CD4-positive, alpha-beta T cell treated with Interleukin-6 at 100 ng/mL for 8 hours (primary cell): ENCODE results near the gene TMEM184B.

Experiments
- DNase-seq: peaks from one replicate; pipeline ENCODE4 v3.0.0-alpha.2; 2020; ENCODE audit warnings: mixed read lengths, low spot score

Gene TMEM184B

GRCh38 chr22:38205261-38206128 is 67.3 kb downstream of the TMEM184B start:
- DNase-seq: no peak

- no peak for DNase-seq
Measured at GRCh38 chr22:38204784-38205183, 68.0 kb downstream of the TMEM184B start.

DNA sequence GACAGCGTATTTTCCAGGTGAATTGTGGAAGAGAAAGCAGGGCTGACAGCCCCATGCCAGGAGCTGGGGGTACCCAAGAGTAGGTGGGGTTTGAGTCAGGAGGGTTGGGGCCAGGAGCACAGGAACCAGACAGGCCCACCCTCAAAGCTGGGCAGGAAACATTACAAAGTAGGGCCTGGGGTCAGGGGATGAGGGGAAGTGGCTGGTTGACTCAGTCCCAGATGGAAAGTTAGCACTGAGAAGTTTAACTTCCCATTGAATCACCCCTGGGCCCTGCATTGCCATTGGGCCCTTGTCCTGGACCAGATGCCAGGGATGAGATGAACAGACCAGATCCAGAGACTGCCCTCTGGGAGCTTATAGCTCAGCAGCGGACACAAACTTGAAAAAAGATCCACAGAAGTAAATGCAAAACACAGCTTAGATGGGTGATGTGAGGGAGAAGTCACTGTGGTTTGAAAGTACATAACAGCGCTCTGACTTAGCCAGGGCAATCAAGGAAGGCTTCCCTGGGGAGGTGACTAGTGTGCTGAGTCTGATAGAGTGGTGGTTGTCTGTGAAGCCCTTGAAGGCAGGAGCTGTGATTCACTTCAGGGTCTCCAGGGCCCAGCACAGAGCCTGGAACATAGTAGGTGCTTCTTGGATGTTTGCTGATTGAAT is 68.8 kb downstream of the TMEM184B start:
- DNase-seq: no peak

GRCh38 chr22:38203090-38203810 is 69.6 kb downstream of the TMEM184B start:
- DNase-seq: peak; percentile 34

DNA sequence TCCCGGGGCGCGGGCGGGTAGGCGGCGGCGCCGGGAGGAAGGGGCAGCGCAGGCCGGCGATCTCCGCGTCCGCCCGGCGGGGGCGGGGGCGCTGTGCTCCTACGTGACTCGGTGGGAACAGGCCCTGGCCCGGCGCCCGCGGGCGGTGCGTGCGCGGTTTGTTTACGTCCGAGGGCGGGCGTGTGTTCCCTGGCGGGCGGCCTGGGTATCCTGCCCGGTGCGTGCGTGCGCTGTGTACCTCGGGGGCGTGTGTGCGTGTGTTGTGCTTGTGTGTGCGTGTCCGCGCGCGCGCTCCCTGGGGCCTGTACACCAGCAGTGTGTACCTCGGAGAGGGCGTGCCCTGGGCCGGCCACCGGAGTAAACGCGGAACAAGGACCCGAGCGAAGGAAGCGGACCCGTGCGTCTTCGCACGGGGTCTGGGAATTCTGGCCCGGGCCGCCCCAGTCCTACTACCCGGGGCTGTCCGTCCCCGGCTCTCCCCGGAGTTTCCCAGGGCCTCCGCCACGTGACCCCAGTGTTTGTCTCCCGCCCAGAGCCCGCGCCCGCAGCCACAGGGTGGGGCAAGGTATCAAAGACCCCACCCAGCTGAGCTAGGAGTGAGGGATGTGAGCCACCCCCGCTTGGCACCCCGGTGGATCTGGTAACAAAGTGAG is 70.2 kb downstream of the TMEM184B start:
- DNase-seq: peak; percentile 37

DNA sequence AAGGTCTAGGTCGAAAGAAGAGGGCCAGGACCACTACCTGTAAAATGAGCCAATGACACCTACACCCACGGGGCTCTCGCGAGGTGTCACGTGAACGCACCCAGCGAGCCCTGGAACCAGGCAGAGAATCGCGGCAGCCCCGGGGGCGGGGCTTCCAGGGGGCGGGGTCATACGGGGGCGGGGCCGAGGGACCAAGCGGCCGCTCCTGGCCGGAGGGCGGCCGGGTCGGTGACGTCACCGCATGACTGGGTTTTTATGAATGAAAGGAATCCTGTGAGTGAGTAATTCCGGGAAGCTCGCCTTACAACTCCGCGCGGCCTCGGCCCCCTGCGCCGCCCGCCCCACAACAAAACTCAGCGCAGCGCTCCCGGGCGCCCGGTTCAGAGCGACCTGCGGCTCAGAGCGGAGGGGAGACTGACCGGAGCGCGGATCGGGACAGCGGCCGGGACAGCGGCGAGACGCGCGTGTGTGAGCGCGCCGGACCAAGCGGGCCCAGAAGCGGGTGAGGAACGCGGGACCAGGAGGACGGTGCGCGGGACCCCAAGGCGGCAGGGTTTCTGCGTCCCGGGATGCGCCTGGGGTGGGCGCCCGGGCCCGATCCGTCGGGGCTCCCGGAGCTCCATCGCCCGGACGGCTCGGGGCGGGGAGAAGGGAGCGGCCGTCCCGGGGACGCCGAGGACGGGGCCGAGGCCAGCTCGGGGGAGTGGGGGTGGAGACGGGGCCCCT is 70.9 kb downstream of the TMEM184B start, which contains the start of gene MAFF:
Gene MAFF, plus strand, starts transcription at position 284 of the 726 bp plus-strand sequence. CDS start 11,860 bp downstream, outside the sequence.
- DNase-seq: peak; percentile 91

DNA sequence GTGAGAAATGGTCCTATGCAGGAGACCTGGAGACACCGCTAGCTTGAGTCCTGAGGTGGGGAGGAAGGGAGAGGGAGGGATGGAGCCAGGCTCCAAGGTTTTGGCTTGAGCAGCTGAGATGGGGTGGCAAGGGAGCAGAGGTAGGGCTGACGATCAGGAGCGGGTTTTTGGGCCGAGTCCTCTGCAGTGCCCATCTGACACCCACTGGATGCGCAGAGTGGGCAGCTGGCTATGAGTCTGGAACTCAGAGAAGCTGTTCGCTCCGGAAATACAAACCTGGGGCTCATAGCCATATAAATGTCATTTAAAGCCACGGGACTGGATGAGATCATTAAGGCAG is 71.5 kb downstream of the TMEM184B start:
- DNase-seq: no peak

DNA sequence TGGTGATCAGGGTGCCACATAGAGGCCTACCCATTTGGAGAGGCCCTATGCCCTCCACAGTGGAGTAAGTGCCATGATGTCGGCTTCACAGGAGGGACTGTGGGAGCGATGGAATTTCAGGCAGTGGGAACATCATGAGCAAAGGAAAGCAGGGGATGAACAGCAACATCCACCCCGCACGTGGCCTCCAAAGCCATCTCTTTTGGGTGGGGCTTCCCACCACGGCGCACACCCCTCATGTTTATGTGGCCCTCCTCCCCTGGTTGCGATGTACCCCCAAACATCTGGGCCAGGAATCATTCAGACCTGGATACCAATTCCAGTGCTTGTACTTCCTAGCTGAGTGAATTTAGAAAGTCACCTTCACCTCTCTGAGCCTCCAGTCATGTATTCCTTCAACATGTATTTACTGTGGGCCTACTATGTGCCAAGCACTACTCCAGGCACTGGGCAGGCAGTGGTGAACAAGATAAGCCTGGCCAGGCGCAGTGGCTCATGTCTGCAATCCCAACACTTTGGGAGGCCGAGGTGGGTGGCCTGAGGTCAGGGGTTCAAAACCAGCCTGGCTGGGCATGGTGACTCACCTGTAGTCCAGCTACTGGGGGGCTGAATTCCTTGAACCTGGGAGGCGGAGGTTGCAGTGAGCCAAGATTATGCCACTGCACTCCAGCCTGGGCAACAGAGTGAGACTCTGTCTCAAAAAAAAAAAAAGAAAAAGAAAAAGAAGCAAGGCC is 72.8 kb downstream of the TMEM184B start:
- DNase-seq: no peak

DNA sequence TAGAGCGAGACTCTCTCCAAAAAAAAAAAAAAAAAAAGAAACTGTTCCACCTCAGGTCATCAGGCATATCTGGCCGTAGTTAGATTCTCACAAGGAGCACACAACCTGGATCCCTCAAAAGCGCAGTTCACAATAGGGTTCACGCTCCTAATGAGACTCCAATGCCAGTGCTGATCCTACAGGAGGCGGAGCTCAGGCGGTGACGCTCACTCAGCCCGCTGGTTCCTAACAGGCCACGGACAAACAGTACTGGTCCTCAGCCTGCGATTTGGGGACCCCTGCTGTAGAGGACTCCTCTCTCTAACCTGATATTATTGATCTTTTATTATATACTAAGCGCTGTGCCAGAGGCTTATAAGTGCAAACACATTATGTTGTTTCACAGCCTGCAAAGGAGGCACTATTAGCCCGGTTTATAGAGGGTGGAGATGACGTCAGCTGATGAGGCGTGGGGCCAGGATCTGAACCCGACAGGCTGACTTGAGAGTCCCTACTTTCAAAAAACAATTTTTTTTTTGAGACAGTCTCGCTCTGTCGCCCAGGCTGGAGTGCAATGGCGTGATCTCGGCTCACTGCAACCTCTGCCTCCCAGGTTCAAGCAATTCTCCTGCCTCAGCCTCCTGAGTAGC is 75.9 kb downstream of the TMEM184B start:
- no peak for DNase-seq

- no peak for DNase-seq
Measured at GRCh38 chr22:38193580-38193979, 79.2 kb downstream of the TMEM184B start.

GRCh38 chr22:38192475-38192863 is 80.3 kb downstream of the TMEM184B start:
- no peak for DNase-seq

DNA sequence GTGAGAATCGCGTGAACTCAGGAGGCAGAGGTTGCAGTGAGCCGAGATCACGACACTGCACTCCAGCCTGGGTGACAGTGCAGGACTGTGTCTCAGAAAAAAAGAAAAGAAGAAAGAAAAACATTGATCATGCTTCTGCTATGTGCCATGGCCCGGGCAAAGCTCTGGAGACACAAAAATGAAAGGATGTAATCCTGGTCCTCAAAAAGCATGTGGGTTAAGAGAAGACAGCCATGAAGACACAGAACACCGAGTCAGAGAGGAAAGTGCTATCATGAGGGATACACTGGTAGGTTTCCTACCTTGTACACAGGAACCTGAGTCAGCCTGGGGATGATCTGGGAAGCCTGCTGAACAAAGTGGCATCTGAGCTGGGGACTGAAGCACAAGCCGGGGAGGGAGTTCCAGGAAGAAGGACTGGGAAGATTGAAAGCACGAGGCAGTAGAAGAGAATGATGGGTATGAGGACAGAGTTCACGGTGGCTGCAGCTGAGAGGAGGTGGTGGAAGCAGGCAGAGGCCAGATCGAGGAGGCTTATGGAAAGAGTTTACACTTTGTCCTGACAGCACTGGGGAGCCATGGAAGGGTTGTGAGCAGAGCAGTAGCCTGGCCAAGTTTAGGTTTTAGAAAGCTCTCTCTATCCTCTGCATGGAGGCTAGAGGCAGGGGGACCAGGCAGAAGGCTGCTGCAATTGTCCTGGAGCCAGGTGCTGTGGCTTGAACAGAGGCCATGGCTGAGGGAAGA is 80.9 kb downstream of the TMEM184B start:
- DNase-seq: no peak

- DNase-seq: no peak
Measured at GRCh38 chr22:38191055-38191454, 81.8 kb downstream of the TMEM184B start.

DNA sequence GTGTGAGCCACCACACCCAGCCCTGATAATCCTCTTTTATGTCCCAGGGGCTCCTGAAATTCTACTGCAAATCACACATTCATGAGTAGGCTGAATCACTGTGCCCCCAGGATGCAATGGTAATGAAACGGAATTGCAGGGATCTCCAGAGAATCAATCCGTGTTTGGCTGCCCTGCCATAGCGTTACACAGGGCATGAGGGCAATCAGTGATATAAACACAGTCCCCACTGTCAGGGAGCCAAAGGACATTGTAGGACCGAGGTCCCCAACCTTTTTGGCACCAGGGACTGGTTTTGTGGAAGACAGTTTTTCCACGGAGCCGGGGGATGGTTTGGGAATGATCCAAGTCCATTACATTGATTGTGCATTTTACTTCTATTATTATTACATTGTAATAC is 82.2 kb downstream of the TMEM184B start:
- no peak for DNase-seq

GRCh38 chr22:38189104-38189503 is 83.7 kb downstream of the TMEM184B start:
- no peak for DNase-seq

GRCh38 chr22:38187413-38188212 is 85.2 kb downstream of the TMEM184B start:
- DNase-seq: no peak

GRCh38 chr22:38186429-38186828 is 86.4 kb downstream of the TMEM184B start:
- DNase-seq: no peak

DNA sequence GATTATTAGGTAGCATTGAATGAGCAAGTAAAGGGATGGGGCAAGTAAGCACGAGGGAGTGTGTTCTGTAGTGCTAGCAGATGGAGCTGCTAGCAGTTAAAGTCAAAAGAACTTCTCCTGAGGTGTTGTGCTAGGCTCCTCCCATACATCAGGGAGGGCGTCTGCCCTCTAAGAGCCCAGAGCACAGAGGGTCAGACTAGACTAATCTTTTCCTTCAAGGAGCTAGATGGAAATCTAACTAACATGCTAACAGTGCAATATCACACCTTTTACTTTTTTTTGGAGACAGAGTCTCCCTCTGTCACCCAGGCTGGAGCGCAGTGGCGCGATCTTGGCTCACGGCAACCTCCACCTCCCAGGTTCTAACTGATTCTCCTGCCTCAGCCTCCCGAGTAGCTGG is 88.0 kb downstream of the TMEM184B start:
- DNase-seq: no peak
